H1 (cell line): ENCODE data around the gene HSPB1. TPM values are rescaled to one million over a fixed set of nuclear protein-coding genes. Genes with fewer than 3 reads are reported as not detected.
A peak's percentile ranks its signal among the peaks of the same experiment; 100 is the strongest.

Experiments
- CTCF ChIA-PET: fragments of 300-600 bp; sonication (Branson Sonifier 250); formaldehyde crosslinking; loops from one replicate; lab custom pipeline; 2021; ENCODE audit not compliant: partially characterized antibody; lab: Charles Lee
- POLR2A ChIA-PET: fragments of 300-600 bp; sonication (Branson Sonifier 250); formaldehyde crosslinking; loops from one replicate; lab custom pipeline; 2021; ENCODE audit warnings: inconsistent platforms; ENCODE audit not compliant: partially characterized antibody; lab: Charles Lee
- DNase-seq, 2 experiments: peaks; one replicate each; pipeline versions ENCODE4 v3.0.0 to v3.0.0-alpha.2; 2010 to 2022; ENCODE audit warnings: low spot score in 2 of 2, low read depth in 1 of 2, mixed read lengths in 1 of 2
- FAIRE-seq: peaks from 2 replicates; lab custom pipeline; 2011; peaks lifted over from hg19 to GRCh38; lab: Jason Lieb, UNC
- H2AFZ ChIP-seq: 2 replicates; pipeline ENCODE4 v1.8.1; 2012; ENCODE audit warnings: low read length, inconsistent platforms
- H2AK5ac ChIP-seq: 2 replicates; pipeline ENCODE4 v1.6.1; 2013; ENCODE audit warnings: low read depth, low read length
- H2BK120ac ChIP-seq: replicated peaks from 2 replicates; pipeline ENCODE3; 2013; ENCODE audit warnings: low read depth, low read length, inconsistent platforms
- H2BK12ac ChIP-seq: 2 replicates; pipeline ENCODE4 v1.6.1; 2013; ENCODE audit warnings: low read depth, low read length
- H2BK15ac ChIP-seq: 2 replicates; pipeline ENCODE4 v1.6.1; 2013; ENCODE audit warnings: low read length
- H2BK20ac ChIP-seq: 2 replicates; pipeline ENCODE4 v1.6.1; 2013; ENCODE audit warnings: low read length
- H2BK5ac ChIP-seq: 2 replicates; pipeline ENCODE4 v1.6.1; 2013; ENCODE audit warnings: low read depth, low read length
- H3K14ac ChIP-seq: 2 replicates; pipeline ENCODE4 v1.6.1; 2013; ENCODE audit warnings: inconsistent platforms; ENCODE audit not compliant: insufficient read length
- H3K18ac ChIP-seq: 2 replicates; pipeline ENCODE4 v1.6.1; 2013; ENCODE audit warnings: low read length; ENCODE audit errors: extremely low read depth
- H3K23ac ChIP-seq: 2 replicates; pipeline ENCODE4 v1.6.1; 2013; ENCODE audit warnings: inconsistent platforms; ENCODE audit not compliant: insufficient read length
- H3K23me2 ChIP-seq: 2 replicates; pipeline ENCODE4 v1.6.1; 2013; ENCODE audit warnings: low read depth, low read length
- H3K27ac ChIP-seq: 2 replicates; pipeline ENCODE4 v1.6.1; 2011; ENCODE audit warnings: low read depth, low read length, inconsistent platforms
- H3K27me3 ChIP-seq, 4 experiments: replicated peaks in 1 of 4; 1 replicate in 1 of 4; 2 replicates in 3 of 4; pipeline versions ENCODE4 v1.6.1 to v1.8.1; 2011 to 2013; ENCODE audit warnings: low read length in 3 of 4, mild to moderate bottlenecking in 3 of 4, inconsistent platforms in 2 of 4, mixed read lengths in 2 of 4, moderate library complexity in 1 of 4; ENCODE audit not compliant: control insufficient read depth in 3 of 4, insufficient read depth in 3 of 4; ENCODE audit errors: extremely low read depth in 1 of 4
- H3K36me3 ChIP-seq, 4 experiments: 2 replicates each; pipeline versions ENCODE4 v1.6.1 to v1.8.1; 2011 to 2013; ENCODE audit warnings: mild to moderate bottlenecking in 4 of 4, low read length in 3 of 4, moderate library complexity in 2 of 4, control low read depth in 1 of 4, inconsistent platforms in 1 of 4; ENCODE audit not compliant: insufficient read depth in 4 of 4, control insufficient read depth in 2 of 4
- H3K4ac ChIP-seq: replicated peaks from 2 replicates; pipeline ENCODE3; 2013; ENCODE audit warnings: low read length, low read depth, mixed read lengths, inconsistent platforms; ENCODE audit not compliant: insufficient read length
- H3K4me1 ChIP-seq, 4 experiments: replicated peaks in 1 of 4; 1 replicate in 1 of 4; 2 replicates in 3 of 4; pipeline versions ENCODE4 v1.6.1 to v1.8.1; 2011 to 2013; ENCODE audit warnings: low read length in 3 of 4, inconsistent platforms in 2 of 4, mixed read lengths in 1 of 4; ENCODE audit not compliant: insufficient read depth in 4 of 4, control insufficient read depth in 3 of 4
- H3K4me2 ChIP-seq, 2 experiments: 2 replicates each; pipeline versions ENCODE4 v1.6.1 to v1.8.1; 2011 to 2013; ENCODE audit warnings: low read depth in 2 of 2, low read length in 2 of 2, control low read depth in 1 of 2, inconsistent platforms in 1 of 2, mild to moderate bottlenecking in 1 of 2; ENCODE audit not compliant: insufficient read depth in 1 of 2
- H3K4me3 ChIP-seq, 4 experiments: fragments of 200-600, 300-600 bp in 1 of 4; sonication (generic), shearing (Covaris generic), sonication (Bioruptor Twin) in 1 of 4; 2 replicates each; pipeline versions ENCODE4 v1.5.1 to v1.8.1; 2011 to 2016; ENCODE audit warnings: low read length in 4 of 4, low read depth in 3 of 4, control low read depth in 2 of 4, inconsistent platforms in 2 of 4, mild to moderate bottlenecking in 2 of 4, mixed read lengths in 1 of 4, moderate library complexity in 1 of 4; ENCODE audit not compliant: insufficient read depth in 2 of 4; ENCODE audit errors: extremely low read depth in 1 of 4
- H3K56ac ChIP-seq: replicated peaks from 2 replicates; pipeline ENCODE3; 2013; ENCODE audit warnings: low read depth, mild to moderate bottlenecking, mixed read lengths, low read length, inconsistent platforms; ENCODE audit not compliant: insufficient read length
- H3K79me1 ChIP-seq: 2 replicates; pipeline ENCODE4 v1.6.1; 2013; ENCODE audit warnings: low read depth, low read length, control low read depth
- H3K79me2 ChIP-seq, 2 experiments: 2 replicates each; pipeline versions ENCODE4 v1.6.1 to v1.8.1; 2012 to 2013; ENCODE audit warnings: low read length in 2 of 2, mild to moderate bottlenecking in 2 of 2, inconsistent platforms in 1 of 2; ENCODE audit not compliant: insufficient read depth in 2 of 2, control insufficient read depth in 1 of 2
- H3K9ac ChIP-seq, 4 experiments: replicated peaks in 1 of 4; 1 replicate in 1 of 4; 2 replicates in 3 of 4; pipeline versions ENCODE4 v1.6.1 to v1.8.1; 2011 to 2013; ENCODE audit warnings: low read depth in 3 of 4, low read length in 3 of 4, control low read depth in 2 of 4, mild to moderate bottlenecking in 2 of 4, moderate library complexity in 2 of 4, inconsistent platforms in 1 of 4; ENCODE audit errors: extremely low read depth in 1 of 4
- H3K9me3 ChIP-seq, 2 experiments: 2 replicates each; pipeline versions ENCODE4 v1.6.1 to v1.8.1; 2012 to 2013; ENCODE audit warnings: mild to moderate bottlenecking in 2 of 2, moderate library complexity in 2 of 2, control low read depth in 1 of 2, inconsistent platforms in 1 of 2, low read depth in 1 of 2, low read length in 1 of 2, mixed read lengths in 1 of 2; ENCODE audit not compliant: insufficient read depth in 2 of 2
- H4K20me1 ChIP-seq, 2 experiments: replicated peaks in 1 of 2; 2 replicates each; pipeline versions ENCODE3 to v1.8.1; 2011 to 2013; ENCODE audit warnings: inconsistent platforms in 2 of 2, low read length in 2 of 2, mild to moderate bottlenecking in 1 of 2; ENCODE audit not compliant: insufficient read depth in 2 of 2, control insufficient read depth in 1 of 2
- H4K5ac ChIP-seq: 2 replicates; pipeline ENCODE4 v1.6.1; 2013; ENCODE audit warnings: low read length, low read depth, mixed read lengths, inconsistent platforms; ENCODE audit not compliant: insufficient read length
- H4K8ac ChIP-seq: 2 replicates; pipeline ENCODE4 v1.8.0; 2013; ENCODE audit warnings: mild to moderate bottlenecking, moderate library complexity, low read length, inconsistent platforms; ENCODE audit not compliant: insufficient read depth; ENCODE audit errors: extremely low read depth
- H4K91ac ChIP-seq: replicated peaks from 2 replicates; pipeline ENCODE3; 2013; ENCODE audit warnings: low read length, mixed read lengths, inconsistent platforms; ENCODE audit not compliant: insufficient read length
- ASH2L ChIP-seq: fragments of 200-600, 300-600 bp; sonication (generic); IDR thresholded peaks from one replicate; pipeline ENCODE4 v1.7.1; 2017; ENCODE audit warnings: low read length
- KDM1A ChIP-seq: fragments of 200-600, 300-600 bp; sonication (generic); IDR thresholded peaks from 2 replicates; pipeline ENCODE4 v1.7.1; 2016; ENCODE audit warnings: mild to moderate bottlenecking, low read length, borderline replicate concordance
- TAF7 ChIP-seq: optimal IDR thresholded peaks from 2 replicates; pipeline ENCODE3; 2011; ENCODE audit warnings: low read depth, mild to moderate bottlenecking, inconsistent platforms, low read length, moderate library complexity, borderline replicate concordance
- TBP ChIP-seq: IDR thresholded peaks from 2 replicates; pipeline ENCODE4 v1.6.1; 2011; ENCODE audit warnings: low read depth, low read length, improper control_type of control experiment
- WGBS, 2 experiments: shearing (Covaris generic) in 1 of 2; methylation state at CpG; one replicate each; pipeline versions ENCODE4 v1.1.6 to v1.1.7; 2013 to 2015; ENCODE audit warnings: low lambda C conversion rate in 2 of 2, mixed read lengths in 2 of 2, inconsistent platforms in 1 of 2, low coverage in 1 of 2, missing lambda C conversion rate in 1 of 2; ENCODE audit not compliant: insufficient replicate concordance in 2 of 2, insufficient coverage in 1 of 2, insufficient read length in 1 of 2; ENCODE audit errors: extremely low coverage in 1 of 2, missing lambda C conversion rate in 1 of 2; 5-methylcytosine and 5-hydroxymethylcytosine counted together
- polyA plus RNA-seq, 7 experiments: library from polyadenylated mRNA; depleted of rRNA in 3 of 7; stranded (reverse) in 5 of 7; unstranded in 2 of 7; fragments of >200 nt in 5 of 7; fragments of 200-250 nt in 2 of 7; gene quantifications; 1 replicate in 5 of 7; 2 replicates in 1 of 7; 4 replicates in 1 of 7; pipeline versions ENCODE4 v1.2.1 to v1.2.3, GENCODE V29; 2011 to 2013; ENCODE audit warnings: missing spikeins in 2 of 7, mixed read lengths in 2 of 7
- total RNA-seq: library from RNA; stranded (reverse); fragmentation: NEBNext Ultra II Directional; extraction: Animal tissue kit (Norgen Biotek cat#: 25700); gene quantifications from 2 replicates; pipeline ENCODE4 v1.2.1, GENCODE V29; 2021

The HSPB1 gene
- total and polyA plus RNA-seq, 2 of the 8 experiments (the other 6 are each of a cell fraction or from before 2014, with no cell fraction given) = 165 to 254 TPM

DNA sequence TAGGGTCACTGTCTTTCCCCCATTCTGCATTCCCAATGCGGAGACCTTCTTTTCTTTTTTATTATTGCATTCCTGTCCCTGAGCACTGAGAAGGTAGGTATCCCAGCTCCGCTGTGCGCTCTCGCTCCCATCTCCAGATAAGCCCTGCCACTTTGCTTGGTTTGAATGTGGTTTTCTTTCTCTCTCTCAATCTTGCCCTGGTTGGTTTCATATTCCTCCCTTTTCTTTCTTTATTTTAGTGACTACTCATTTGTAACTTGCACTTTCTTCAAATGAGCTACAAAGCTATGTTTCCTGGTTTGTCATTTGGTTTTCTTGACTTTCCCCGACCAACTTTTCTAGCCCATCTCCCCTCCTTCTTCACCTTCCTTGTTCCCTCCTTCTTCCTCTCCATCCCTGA, 29.0 kb upstream of the HSPB1 start:
- 68% methylated on average over 5 of the region's 5 CpGs; no CpG with 5 or more reads in 1 of the 2 experiments for WGBS, 2 experiments
- POLR2A ChIA-PET = interaction anchor here (0.6 to 1.9 kb wide), 5 partner anchors 9 to 226 kb away, joined by 3 to 9 read pairs (median 5); partner anchors contain the start of genes MDH2 and STYXL1
- peak overlapping the region; percentile 2 for H4K91ac ChIP-seq
- no peaks in the 10 kb centered on the region for H3K79me1 ChIP-seq
- H3K9ac ChIP-seq = no peak overlapping the region
- no peak overlapping the region for H3K27ac ChIP-seq
- no peak overlapping the region for H3K23ac ChIP-seq
- H4K5ac ChIP-seq = no peak overlapping the region
- no peak overlapping the region for H2AFZ ChIP-seq
- H3K4me3 ChIP-seq = peak overlapping the region in 1 of 4 experiments; percentile 33; a peak in 1 of 8 replicates
- no peak overlapping the region for H3K18ac ChIP-seq
- H3K4ac ChIP-seq = no peak overlapping the region
- H3K23me2 ChIP-seq = peaks cover 2% of the 10 kb centered on the region; the same call in 1 of the 2 replicates
- TF ChIP-seq TBP = no peak
- no peak for TF ChIP-seq KDM1A
- TF ChIP-seq ASH2L = peak; percentile 12
- TF ChIP-seq TAF7 = no peak
- H3K14ac ChIP-seq = no peak overlapping the region
- no peaks in the 10 kb centered on the region for H4K20me1 ChIP-seq
- FAIRE-seq (no peak), DNase-seq (no peak)
- peak overlapping the region; percentile 83; the same call in 1 of the 2 replicates for H2BK20ac ChIP-seq
- peaks cover 7 to 23% (median 13%) of the 10 kb centered on the region in 4 experiments for H3K4me1 ChIP-seq
- H2AK5ac ChIP-seq = no peak overlapping the region
- H3K56ac ChIP-seq = no peak overlapping the region
- H3K27me3 ChIP-seq = peaks cover 0 to 6% (median 0%) of the 10 kb centered on the region in 4 experiments; a peak in 1 of 7 replicates
- no peaks in the 10 kb centered on the region for H3K79me2 ChIP-seq
- H3K4me2 ChIP-seq = peak overlapping the region in 1 of 2 experiments; percentile 56; a peak in 2 of 4 replicates
- H2BK15ac ChIP-seq = peak overlapping the region; percentile 72; the same call in 1 of the 2 replicates
- peak overlapping the region; percentile 29; the same call in 1 of the 2 replicates for H2BK12ac ChIP-seq
- no peaks in the 10 kb centered on the region for H3K36me3 ChIP-seq
- 0 out of 2 replicates have a peak overlapping the region, but pooled peaks have one; percentile 56 for H2BK5ac ChIP-seq
- CTCF ChIA-PET = interaction anchor here (1.1 to 2.0 kb wide), 9 partner anchors 8 to 95 kb away, joined by 3 to 10 read pairs (median 6); no protein-coding TSS in a partner anchor
- no peak overlapping the region for H4K8ac ChIP-seq
- H3K9me3 ChIP-seq = no peaks in the 10 kb centered on the region
- no peak overlapping the region for H2BK120ac ChIP-seq
